ENCODE measurements around the gene LRRC26.
"Not testable (repeated sequence)": the region's sequence is repeated elsewhere in the genome, so short reads cannot be mapped to it uniquely, and the experiment has no call there.

Gene LRRC26

GRCh38 chr9:137130176-137130755 lies 39.6 kb downstream of the LRRC26 start:
- no peak for TF ChIP-seq CTCF (IDR thresholded peaks at IDR 0.05; ENCODE audit: control insufficient read depth, extremely low read depth, insufficient read depth)
- H3K4me3 ChIP-seq (ENCODE audit: low read depth, low read length): peak overlapping the region; percentile 82
- no peak for DNase-seq (ENCODE audit: low read depth)

- TF ChIP-seq CTCF (IDR thresholded peaks at IDR 0.05; ENCODE audit: control insufficient read depth, extremely low read depth, insufficient read depth): no peak
These were observed 40.2 kb downstream of the LRRC26 start for GRCh38 chr9:137129456-137130175.

GRCh38 chr9:137128862-137129455 lies 40.9 kb downstream of the LRRC26 start:
- H3K4me3 ChIP-seq (ENCODE audit: low read depth, low read length): peak overlapping the region; percentile 82
- DNase-seq (ENCODE audit: low read depth): no peak
- no peak for TF ChIP-seq CTCF (IDR thresholded peaks at IDR 0.05; ENCODE audit: control insufficient read depth, extremely low read depth, insufficient read depth)

More at GRCh38 chr9:137129456-137130175, 40.2 kb downstream of the LRRC26 start:
- H3K4me3 ChIP-seq (ENCODE audit: low read depth, low read length): peak overlapping the region; percentile 82
- DNase-seq (ENCODE audit: low read depth): peak; percentile 78

GRCh38 chr9:137128158-137128861 lies 41.5 kb downstream of the LRRC26 start:
- DNase-seq (ENCODE audit: low read depth): no peak
- no peak for TF ChIP-seq CTCF (IDR thresholded peaks at IDR 0.05; ENCODE audit: control insufficient read depth, extremely low read depth, insufficient read depth)
- H3K4me3 ChIP-seq (ENCODE audit: low read depth, low read length): peak overlapping the region; percentile 82

- peak overlapping the region; percentile 82 for H3K4me3 ChIP-seq (ENCODE audit: low read depth, low read length)
- DNase-seq (ENCODE audit: low read depth): no peak
- no peak for TF ChIP-seq CTCF (IDR thresholded peaks at IDR 0.05; ENCODE audit: control insufficient read depth, extremely low read depth, insufficient read depth)
These were observed 42.3 kb downstream of the LRRC26 start for GRCh38 chr9:137127301-137128157.

GRCh38 chr9:137126786-137127185 lies 43.1 kb downstream of the LRRC26 start:
- no peak for DNase-seq (ENCODE audit: low read depth)
- H3K4me3 ChIP-seq (ENCODE audit: low read depth, low read length): peak overlapping the region; percentile 82
- no peak for TF ChIP-seq CTCF (IDR thresholded peaks at IDR 0.05; ENCODE audit: control insufficient read depth, extremely low read depth, insufficient read depth)

- H3K4me3 ChIP-seq (ENCODE audit: low read depth, low read length); DNase-seq (ENCODE audit: low read depth): not testable (repeated sequence)
These were observed 45.8 kb downstream of the LRRC26 start for GRCh38 chr9:137123952-137124462.

All from LNCaP clone FGC (cell line).